Fibroblast of skin of back (primary cell): ENCODE data around the gene CTPS2.
A peak's percentile ranks its signal among the peaks of the same experiment; 100 is the strongest.

Source experiments
- DNase-seq: peaks from one replicate; pipeline ENCODE4 v3.0.0-alpha.2; 2013

CTPS2 gene

DNA sequence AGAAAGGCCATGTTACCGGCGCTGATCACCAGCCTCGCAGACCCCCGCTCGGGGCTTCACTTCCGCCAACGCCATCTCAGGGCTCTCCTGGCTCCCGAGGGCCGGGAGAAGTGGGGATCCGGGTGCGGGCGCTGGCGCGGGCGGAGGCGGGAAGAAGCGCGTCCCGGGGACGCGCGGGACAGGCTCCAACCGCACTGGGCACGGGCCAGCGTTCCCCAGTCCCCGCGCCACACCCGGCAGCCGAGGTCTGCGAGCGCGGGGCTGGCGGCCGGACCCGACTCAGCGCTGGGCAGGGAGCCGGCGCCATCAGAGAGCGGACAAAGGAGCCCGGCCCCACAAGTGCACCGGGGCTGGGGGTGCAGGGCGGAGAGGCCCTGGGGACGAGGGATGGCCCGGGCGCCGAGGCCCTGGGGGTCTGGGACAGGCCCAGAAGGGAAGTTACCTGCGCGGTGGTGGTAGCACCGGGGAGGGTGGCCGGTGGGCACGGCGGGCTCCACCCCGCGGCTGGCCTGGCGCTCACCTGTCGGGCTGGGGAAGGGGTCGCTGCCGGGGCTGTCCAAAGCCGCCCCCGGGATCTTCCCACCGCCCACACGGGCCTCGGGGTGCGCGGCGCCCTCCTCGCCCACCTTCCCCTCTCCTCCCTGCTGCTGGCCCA lies 449 bp downstream of the CTPS2 start:
- no peak for DNase-seq

DNA sequence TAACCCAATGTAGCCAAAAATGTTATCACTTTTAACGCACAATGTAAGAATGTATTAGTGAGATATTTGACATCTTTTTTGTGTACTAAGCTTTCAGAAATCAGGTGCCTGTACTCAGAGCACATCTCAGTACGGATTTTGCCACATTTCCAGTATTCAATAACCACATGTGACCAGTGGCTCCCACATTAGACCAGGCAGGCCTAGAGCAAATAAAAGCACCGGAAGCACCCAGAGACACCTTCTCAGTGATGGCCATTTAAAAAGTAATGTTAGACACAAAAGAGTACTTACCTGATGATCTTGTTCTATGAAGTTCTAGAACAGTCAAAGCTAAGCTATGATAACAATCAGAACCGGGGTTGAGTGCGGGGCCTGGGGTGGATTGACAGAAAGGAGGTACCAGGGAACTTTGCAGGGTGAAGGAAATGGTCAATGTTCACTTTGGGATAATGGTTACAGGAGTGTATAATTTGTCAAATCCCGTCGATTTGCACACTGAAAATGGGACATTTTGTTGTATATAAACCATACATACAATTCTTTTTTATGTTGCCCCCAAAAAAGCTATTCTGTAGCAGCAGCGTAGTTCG lies 1.2 kb downstream of the CTPS2 start:
- DNase-seq: no peak

DNA sequence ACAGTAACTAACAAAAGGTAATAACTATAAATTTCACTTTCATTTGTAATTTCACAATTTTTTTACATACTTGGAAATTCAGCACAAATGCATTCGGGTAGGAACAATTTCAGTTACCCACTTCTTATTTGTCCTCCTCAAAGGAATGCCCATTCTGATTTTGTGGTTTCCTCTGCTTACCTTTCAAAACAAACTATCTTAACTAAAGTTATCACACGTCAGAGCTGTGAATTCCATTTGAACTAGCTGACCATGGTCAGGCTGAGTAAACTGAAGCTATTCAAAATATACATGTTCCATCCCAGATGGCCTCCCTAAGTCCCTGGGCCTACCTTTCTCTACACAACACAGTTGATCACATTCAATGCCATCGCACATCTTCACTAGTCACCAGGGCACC lies 4.5 kb downstream of the CTPS2 start:
- DNase-seq: no peak

GRCh38 chrX:16705370-16705769 lies 7.1 kb downstream of the CTPS2 start:
- DNase-seq: no peak

- no peak for DNase-seq
Observed at GRCh38 chrX:16702700-16703599, 9.5 kb downstream of the CTPS2 start.

GRCh38 chrX:16700734-16701133 lies 11.7 kb downstream of the CTPS2 start:
- DNase-seq: no peak

GRCh38 chrX:16699389-16699788 lies 13.1 kb downstream of the CTPS2 start:
- DNase-seq: no peak

DNA sequence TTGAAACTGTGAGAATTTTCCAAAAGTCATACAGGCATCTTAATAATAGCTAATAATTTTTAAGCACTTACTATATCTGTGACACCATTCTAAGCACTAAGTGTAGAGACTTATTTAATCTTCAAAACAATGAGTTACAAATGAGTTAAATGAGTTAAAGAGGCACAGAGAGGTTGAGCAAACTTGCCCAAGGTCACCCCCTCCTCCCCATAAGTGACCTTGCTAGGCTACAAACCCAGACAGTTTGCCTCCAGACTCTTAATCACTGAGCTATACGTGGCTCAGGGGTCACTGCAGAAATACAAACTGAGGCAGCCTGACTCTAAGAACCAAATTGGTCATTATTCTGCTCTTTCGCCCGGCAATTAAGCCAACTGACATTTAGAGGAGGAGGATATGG lies 15.5 kb downstream of the CTPS2 start:
- no peak for DNase-seq

- peak; percentile 50 for DNase-seq
Observed at GRCh38 chrX:16695079-16695676, 17.3 kb downstream of the CTPS2 start.

DNA sequence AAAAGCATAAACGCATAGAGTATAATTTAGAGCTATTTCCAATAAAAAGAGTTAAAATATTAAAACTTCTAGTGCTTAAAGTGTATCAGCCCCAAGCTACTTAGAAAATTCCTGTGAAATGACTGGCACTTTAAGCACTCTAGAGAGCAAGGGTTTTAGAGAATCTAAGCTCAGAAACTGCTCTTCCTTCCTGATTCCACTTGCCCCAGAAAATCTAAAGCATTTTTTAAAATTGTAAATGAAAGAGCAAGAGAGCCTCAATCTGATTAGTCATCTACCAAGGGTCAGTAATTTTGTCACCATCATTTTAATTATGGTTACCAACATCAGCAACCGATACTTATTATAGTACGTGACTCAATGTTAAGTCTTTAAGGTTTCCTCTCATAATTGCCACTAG lies 25.0 kb downstream of the CTPS2 start:
- peak; percentile 47 for DNase-seq

DNA sequence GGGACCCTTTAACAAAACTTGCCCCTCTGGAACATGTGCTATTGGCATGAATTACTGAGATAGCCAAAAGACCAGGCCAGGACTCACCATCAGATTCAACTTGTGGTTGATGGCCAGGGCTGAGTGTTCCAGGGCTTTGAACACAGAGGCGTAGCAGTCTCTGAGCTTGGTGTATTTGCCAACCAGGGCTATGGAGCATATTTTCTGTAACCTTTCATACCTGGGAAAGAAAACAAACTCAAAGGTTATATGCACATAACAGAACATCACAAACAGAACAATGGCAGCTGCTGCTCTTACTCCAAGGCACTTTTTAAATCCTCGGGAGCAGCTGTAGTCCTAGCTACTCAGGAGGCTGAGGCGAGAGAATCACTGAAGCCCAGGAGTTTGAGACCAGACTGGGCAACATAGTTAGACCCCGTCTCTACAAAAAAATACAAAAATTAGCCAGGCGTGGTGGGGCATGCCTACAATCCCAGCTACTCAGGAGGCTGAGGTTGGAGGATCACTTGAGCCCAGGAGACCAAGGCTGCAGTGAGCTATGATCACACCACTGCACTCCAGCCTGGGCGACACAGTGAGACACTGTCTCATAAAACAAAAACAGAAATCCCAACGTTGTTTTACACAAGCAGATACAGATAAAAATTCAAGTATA lies 29.3 kb downstream of the CTPS2 start:
- DNase-seq: no peak

- no peak for DNase-seq
Observed at GRCh38 chrX:16678689-16679088, 33.8 kb downstream of the CTPS2 start.

- peak; percentile 63 for DNase-seq
Observed at GRCh38 chrX:16671005-16671404, 41.5 kb downstream of the CTPS2 start.

GRCh38 chrX:16666541-16666940 lies 45.9 kb downstream of the CTPS2 start:
- peak; percentile 92 for DNase-seq

DNA sequence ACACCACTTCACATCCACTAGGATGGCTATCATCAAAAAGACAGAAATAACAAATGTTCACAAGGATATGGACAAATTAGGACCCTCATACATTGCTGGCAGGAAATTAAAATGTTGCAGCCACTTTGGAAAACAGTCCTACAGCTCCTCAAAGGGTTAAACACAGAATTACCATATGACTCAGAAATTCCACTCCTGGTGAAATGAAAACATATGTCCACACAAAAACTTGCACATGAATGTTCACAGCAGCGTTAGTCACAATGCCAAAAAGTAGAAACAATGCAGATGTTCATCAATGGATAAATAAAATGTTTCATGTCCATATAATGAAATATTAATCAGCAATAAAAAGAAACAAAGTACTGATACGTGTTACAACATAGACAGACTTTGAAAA lies 47.4 kb downstream of the CTPS2 start:
- peak; percentile 81 for DNase-seq

DNA sequence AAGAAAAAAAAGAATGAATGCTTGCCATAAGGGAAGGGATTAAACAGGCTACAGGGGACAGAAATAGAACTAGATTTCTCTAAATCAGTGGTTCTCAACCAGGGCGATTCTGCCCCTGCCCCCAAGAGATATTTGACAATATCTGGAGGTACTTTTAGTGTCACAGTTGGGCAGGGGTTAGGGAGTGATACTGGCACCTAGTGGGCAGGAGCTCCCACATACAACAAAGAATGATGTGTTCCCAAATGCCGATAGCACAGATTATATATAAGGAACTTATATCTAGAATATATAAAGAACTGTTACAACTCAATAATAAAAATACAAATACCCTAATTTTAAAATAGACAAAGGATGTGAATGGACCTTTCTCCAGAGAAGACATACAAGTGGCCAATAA lies 47.8 kb downstream of the CTPS2 start:
- no peak for DNase-seq

DNA sequence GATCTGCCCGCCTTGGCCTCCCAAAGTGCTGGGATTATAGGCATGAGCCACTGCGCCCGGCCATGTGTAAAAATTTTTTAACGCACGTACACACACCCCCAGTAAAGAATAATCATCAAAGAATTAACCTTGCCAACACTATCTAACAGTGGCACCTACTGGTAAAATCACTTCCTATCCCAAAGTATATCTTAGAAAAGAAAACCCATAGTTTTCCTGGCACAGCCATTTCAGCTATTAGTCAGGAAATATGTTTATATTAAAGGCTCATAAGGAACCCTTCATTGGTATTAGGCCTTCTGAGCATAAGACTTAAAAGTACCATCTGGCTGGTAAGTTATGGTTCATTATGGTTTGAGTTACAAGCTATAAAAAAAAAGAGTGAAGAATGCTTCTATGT lies 48.4 kb downstream of the CTPS2 start:
- DNase-seq: peak; percentile 65

GRCh38 chrX:16662402-16662801 lies 50.1 kb downstream of the CTPS2 start:
- DNase-seq: no peak

DNA sequence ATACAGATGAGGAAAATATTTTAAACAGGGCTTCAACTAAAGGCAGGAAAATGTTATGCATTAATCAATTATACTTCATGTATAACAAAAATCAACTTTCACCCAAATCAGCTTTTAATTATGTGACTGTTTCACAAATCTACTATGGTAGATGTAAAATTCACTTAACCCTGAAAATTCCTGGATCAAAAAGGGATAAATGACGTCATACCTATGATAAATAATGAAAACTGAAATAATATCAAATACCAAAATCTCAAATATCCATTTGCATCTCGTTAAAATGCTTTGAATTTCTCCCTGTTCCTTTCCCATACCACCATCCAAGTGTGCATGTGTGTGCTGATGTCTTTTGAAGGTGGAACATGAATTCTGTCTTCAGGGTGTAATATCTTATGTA lies 51.0 kb downstream of the CTPS2 start:
- DNase-seq: no peak

DNA sequence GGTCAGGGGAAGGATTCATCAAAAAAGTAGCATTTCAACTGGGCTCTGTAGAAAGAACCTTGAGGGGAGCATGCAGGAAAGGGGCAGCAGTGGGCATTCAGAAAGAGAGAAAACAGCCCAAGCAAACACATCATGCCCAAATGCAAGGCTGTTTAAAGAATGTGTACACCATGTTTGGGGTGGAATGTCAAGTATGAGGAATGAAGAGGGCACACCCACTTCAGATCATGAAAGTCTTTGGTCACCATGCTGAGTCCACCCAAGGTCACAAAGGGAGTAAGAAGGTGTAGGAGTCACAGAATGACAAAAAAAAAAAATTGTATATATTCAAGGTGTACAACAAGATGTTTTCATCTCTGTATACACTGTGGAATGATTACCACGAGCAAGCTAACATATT lies 53.1 kb downstream of the CTPS2 start:
- DNase-seq: peak; percentile 55

- DNase-seq: peak; percentile 91
Observed at GRCh38 chrX:16658284-16658683, 54.2 kb downstream of the CTPS2 start.

DNA sequence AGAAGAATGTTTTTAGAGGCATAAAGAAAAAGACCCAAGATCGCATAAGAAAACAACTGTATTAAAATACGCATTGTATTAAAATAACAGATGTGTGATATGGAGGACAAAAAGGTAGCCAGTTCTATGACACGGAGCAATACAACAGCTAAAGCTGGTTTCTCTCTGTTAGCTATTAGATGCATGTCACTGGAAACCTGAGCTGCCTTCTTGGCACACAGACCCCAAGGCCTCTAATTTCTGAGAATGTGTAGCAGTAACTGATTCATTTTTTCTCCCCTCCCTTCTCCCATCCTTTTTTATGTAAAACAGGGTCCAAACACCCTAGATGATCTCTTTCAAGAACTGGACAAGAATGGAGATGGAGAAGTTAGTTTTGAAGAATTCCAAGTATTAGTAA lies 58.4 kb downstream of the CTPS2 start:
- DNase-seq: peak; percentile 37

- DNase-seq: peak; percentile 61
Observed at GRCh38 chrX:16653424-16653823, 59.0 kb downstream of the CTPS2 start.
